Uterus (tissue), 2 donors: Measurements from ENCODE around the gene HPSE2.

Source experiments
- CTCF ChIP-seq, 4 experiments: fragments of 200-600 bp in 2 of 4; fragments of 450-650 bp in 2 of 4; sonication (generic) in 2 of 4; IDR thresholded peaks; one replicate each; pipeline ENCODE4 v1.5.1; 2016 to 2019; ENCODE audit warnings: antibody characterized with exemption in 4 of 4, mild to moderate bottlenecking in 2 of 4, moderate library complexity in 1 of 4
- POLR2A ChIP-seq, 2 donors: fragments of 450-650 bp; IDR thresholded peaks; one replicate each; pipeline ENCODE4 v1.6.1; 2016; ENCODE audit warnings: antibody characterized with exemption in 2 of 2, mild to moderate bottlenecking in 1 of 2, moderate library complexity in 1 of 2

- TF ChIP-seq CTCF (IDR thresholded peaks at IDR 0.05) = no peak
- TF ChIP-seq POLR2A (IDR thresholded peaks at IDR 0.05) = no peak
Observed at GRCh38 chr10:98924526-98924925, 311.1 kb downstream of the HPSE2 start.
